Central memory CD4-positive, alpha-beta T cell (primary cell): ENCODE results near the gene IRX4.

Experiments
- DNase-seq: peaks from one replicate; pipeline ENCODE4 v3.0.0; 2022

Gene IRX4

DNA sequence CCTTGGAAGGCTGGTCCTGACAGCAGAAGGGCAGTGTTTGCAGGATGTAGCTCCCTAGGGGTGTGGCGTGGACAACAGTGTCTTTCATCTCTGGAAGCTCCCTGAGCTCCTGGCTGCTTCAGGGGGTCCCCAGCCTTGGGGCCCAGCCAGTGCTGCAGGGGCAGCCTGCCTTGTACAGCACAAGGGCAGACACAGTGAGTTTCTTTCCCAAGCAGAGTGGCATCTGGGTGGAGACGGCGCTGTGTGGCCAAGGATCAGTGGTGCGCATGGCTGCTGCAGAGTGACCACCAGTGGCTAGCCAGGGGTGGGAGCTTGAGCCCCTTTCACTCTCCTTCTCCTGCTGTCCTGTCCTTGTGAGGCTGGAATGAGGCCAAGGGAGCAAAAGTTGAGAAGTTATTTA lies 7.6 kb upstream of the IRX4 start:
- no peak for DNase-seq

- DNase-seq = no peak
Observed at GRCh38 chr5:1889321-1890065, 6.8 kb upstream of the IRX4 start.

GRCh38 chr5:1888541-1889251 lies 6.0 kb upstream of the IRX4 start:
- no peak for DNase-seq

DNA sequence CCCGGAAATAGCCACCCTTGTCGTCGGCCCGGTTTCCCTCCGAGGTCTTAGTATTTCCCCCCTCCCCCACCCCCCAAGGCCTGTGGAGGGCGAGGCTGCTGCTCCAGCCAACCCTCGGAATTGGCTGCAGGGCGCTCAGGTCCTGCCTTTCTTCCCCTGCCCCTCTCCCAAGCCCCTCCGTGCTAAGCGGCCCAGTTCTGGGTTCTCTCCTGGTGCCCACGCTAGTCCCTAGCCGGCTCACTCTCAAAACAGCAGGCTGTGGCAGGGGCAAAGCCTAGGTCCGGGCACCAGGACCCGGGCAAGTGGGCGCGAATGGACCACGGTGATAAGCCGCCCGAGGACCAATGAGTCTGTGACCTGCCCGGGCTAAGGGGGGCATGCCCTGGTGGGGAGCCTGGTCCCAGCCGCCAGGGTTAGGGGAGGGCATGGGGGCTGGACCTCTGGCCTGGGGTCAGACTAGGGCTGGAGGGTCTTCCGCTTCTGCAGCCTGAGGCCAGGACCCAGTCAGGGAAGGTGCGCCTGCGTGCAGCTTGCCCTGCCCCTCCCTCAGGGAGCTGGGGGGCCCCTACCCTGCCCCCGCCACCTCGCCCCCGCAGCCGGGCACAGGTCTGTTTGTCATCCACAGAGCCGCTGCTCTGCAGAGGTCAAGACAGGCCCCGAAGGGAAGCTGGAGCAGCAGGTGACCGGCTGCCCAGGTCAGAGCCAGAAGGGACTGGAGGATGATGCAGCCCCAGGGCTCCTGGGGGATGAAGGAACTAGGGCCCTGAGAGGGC lies 5.0 kb upstream of the IRX4 start:
- no peak for DNase-seq

GRCh38 chr5:1886846-1887587 lies 4.3 kb upstream of the IRX4 start:
- no peak for DNase-seq

DNA sequence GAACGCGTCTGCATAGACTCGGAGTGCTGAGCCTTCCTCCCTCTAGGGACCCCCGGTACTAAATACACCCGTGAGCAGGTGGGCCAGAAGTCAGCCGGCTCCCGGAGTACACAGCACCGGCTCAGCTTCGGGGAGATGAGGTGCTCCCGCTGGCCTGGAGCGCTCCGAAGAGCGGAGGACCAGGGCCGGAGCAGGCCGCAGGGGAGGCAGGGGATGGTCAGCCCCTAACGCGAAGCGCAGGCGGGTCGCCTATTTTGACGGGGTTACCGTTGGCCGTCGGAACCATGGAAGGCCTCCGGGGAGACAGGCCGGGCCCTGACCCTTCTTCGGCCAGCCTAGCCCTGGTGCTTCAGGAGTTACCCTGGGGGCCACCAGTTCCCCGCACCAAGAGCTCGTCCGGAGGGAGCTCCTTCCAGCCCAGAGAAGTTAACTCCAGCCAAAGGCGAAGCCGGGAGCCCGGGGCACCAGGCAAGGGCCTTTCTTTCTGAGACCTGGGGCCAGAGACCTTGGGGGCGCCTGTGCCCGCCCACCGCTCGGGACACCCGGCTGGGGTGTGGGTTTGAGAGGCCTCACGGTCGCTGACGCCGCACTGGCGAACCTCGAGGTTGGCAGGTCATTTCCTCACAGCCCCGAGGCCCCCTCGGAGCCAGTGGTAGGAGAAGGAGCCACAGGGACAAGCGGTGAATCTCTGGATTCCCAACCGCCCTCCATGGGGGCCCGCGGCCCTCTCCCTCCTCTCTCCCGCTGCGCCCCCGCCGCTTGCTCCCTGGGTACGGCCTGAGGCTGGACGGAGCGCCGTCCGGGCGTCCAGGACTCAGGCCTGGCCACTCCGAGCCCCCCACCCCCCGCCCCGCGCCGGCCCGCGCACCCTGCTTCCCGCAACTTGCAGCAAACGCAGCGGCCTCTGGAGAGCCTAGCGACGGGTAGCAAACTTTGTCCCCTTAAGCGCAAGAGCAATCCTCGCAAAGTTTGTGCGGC lies 3.4 kb upstream of the IRX4 start:
- no peak for DNase-seq

DNA sequence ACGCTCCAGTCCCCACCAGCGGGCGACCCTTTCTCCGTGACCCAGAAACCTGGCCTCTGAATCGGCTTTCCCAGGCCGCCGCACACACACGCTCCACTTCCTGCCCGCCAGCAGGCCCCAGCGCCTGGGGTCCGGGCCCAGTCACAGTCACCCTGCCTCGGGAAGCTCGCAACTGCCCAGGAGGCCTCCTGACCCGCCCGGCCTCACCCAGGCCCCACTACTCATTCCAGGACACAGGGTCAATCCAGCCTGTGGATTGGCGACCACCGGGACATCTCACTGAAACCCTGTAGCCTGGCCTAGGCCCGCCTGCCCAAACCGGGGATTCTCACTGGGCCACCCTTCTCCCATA lies 2.7 kb upstream of the IRX4 start:
- DNase-seq = no peak

- DNase-seq = no peak
Observed at GRCh38 chr5:1884678-1885403, 2.1 kb upstream of the IRX4 start.

DNA sequence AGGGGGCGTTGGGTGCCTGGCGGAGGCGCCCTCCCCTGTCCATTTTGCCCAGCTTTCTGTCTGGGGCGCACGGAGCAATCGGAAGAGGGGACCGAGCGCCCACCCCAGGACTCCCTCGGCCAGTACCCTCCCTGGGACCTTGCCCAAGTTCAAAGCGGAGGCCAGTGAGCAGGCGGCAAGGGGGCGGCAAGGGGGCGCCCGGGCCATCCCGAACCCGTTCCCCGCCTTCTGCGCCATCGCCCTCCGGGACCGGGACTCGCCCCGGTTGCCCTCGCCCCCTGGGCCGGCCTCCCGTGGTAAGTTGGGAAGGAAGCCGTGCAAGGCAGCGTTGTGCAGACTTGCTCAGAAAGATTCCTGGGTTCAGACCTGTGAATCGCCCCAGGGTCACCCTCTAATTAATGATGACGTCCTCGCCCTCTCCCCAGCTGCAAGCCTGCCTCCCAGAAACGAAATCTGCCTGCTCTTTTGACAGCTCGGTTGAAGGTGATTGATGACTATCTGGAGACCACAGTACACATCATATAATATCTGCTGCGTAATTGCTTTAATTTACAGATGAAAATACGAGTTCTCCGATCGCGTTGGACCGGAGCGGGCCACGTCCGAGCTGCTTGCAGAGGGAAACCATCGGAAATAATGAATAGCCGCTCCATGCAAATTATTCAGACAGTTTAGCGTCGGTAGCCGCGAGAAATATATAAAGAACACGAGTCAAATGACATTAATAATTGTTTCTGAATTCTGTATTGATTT lies 1.4 kb upstream of the IRX4 start:
- DNase-seq = no peak

- DNase-seq = no peak
Observed at GRCh38 chr5:1883120-1883924, 597 bp upstream of the IRX4 start.

DNA sequence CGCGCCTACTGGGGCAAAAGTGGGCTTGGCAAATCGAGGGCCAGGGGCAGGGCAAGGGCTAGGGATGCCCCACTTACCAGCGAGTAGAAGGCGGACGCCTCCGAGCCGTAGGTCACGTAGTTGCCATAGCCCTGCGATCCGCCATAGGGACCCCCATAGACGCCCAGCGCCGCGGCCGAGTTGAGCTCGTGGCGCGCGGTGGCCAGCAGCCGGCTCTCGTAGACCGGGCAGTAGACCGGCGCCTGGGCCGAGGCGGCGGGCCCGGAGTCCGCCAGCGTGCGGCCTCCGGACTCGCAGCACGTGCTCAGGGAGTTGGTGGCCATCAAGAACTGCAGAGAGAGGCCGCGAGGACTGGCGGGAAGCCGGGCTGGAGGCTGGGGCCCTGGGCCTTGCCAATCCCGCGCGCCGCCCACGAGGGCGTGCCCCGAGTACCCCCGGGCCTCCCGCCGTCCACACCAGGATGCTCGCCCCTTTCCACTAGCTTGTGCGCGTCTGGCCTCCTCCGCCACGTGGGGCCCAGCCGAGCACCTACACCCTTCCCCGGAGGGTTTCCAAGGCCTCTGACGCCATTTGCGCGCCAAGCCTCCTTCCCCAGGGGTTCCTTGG lies 891 bp downstream of the IRX4 start:
- DNase-seq = no peak

DNA sequence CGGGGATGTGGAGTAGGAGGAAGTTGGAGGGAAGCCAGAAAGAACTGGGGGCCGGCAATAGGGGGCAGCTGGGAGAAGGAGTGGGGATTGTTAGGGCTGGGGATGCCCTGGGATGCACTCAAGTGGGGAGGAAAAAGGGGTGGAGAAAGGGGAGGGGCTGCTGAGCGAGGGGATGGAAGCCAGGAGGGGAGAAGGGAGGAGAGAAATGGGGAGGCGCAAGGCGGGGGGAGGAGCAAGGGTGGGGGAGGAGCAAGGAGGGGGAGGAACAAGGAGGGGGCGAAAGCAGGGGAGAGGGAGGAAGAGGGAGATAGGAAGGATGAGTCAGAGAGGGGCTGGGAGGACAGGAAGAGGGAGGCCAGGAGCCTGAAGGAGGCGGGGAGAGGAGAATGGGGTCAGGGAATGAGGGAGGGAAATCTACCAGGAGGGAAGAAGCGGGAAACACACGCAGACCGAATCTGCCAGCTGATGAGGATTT lies 1.6 kb downstream of the IRX4 start:
- DNase-seq = no peak

- no peak for DNase-seq
Observed at GRCh38 chr5:1880377-1881025, 2.2 kb downstream of the IRX4 start.

DNA sequence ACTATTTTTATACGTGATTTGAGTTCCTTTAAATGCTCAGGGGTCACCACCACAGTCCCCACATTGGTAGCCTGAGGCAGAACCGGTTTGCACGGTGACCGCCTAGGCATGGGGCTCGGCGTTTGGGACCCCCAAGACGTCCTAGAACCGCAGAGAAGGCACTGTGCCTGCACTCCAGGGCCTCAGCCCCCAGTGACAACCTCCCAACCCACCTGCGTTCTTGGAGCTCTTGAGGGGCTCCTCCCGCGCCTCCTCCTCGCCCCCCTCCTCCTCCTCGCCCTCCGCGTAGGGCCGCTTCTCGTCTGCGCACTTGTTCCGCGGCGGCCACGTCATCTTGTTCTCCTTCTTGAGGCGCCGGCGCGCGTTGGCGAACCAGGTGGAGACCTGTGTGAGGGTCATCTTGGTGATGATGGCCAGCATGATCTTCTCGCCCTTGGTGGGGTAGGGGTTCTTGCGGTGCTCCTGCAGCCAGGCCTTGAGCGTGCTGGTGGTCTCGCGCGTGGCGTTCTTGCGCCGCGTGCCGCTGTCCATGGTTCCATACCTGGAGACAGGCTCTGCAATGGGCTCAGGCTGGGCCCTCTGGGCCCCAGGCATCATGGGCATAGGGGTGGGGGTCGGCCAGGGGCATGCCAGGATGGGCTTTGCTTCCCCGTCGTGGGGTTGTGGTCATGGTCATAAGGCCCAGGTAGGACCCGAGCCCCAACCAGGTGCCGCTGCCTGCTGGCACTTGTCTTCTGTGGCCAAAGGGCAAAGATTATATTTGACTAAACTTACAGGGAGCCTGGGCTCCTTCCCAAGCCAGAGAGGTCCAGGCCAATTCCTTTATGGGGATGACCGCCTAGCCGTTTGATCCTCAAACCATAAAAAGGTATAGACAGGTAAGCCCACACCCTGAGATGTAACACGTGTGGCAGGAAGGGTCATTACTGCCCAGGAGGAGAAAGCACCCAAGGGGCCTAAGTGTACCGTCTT lies 3.1 kb downstream of the IRX4 start:
- no peak for DNase-seq

GRCh38 chr5:1878050-1878849 lies 4.5 kb downstream of the IRX4 start:
- DNase-seq = no peak
